ENCODE results near the gene SMCHD1. TPM values are rescaled to one million over a fixed set of nuclear protein-coding genes. Genes with fewer than 3 reads are reported as not detected.

SMCHD1 gene
- total RNA-seq, 4 donors from 2014 or later = 59.8 to 96.5 (median 73.6) TPM

DNA sequence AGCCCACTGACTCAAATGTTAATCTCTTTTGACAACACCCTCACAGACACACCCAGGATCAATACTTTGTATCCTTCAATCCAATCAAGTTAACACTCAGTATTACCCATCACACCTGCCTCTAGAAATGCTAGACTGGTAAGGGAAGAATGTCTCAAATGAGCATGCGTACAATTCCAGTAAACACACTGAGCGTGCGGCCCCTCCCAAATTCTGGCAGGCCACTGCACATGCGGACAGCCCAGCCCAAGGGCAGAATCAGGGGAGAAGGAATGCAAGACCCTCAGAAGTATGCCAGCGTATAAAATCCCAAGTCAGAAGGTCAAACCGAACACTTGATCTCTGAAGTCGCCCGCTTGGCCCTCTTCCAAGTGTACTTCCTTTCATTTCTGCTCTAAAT lies 183.7 kb downstream of the SMCHD1 start:
- H3K36me3 ChIP-seq = no peaks in the 10 kb centered on the region
- WGBS, 2 donors = 49 to 57% methylated on average over 8 of the region's 8 CpGs
- peaks cover 0 to 13% (median 0%) of the 10 kb centered on the region in 4 donors for H3K9me3 ChIP-seq
- no peak overlapping the region for H3K4me3 ChIP-seq
- H3K27me3 ChIP-seq = no peaks in the 10 kb centered on the region
- DNase-seq (ENCODE audit: low spot score in 2 of 2) = no peak
- TF ChIP-seq, protein P1, sequence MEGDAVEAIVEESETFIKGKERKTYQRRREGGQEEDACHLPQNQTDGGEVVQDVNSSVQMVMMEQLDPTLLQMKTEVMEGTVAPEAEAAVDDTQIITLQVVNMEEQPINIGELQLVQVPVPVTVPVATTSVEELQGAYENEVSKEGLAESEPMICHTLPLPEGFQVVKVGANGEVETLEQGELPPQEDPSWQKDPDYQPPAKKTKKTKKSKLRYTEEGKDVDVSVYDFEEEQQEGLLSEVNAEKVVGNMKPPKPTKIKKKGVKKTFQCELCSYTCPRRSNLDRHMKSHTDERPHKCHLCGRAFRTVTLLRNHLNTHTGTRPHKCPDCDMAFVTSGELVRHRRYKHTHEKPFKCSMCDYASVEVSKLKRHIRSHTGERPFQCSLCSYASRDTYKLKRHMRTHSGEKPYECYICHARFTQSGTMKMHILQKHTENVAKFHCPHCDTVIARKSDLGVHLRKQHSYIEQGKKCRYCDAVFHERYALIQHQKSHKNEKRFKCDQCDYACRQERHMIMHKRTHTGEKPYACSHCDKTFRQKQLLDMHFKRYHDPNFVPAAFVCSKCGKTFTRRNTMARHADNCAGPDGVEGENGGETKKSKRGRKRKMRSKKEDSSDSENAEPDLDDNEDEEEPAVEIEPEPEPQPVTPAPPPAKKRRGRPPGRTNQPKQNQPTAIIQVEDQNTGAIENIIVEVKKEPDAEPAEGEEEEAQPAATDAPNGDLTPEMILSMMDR (IDR thresholded peaks at IDR 0.05) = no peak
- no peaks in the 10 kb centered on the region for H3K4me1 ChIP-seq
- no peak overlapping the region for H3K27ac ChIP-seq

DNA sequence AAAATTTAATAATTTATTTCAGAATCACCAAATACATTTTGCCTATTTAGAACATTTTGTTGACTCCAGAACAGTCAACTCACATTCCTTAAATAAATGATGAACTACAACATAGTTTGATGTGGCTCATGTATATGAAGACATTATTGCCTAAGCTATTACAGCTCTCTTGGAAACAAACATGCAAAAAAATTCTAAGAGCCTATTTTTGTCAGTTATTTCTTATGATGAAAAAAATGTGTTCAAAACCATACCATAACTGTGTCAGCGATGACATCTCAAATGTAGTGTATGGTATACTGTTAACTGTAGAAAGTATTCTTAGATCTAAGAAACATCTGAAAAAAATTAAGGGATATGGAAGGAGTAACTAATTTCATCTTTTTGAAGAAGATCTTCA lies 185.0 kb downstream of the SMCHD1 start:
- Histone ChIP-seq H3K36me3 (no peaks in the 10 kb centered on the region), H3K4me3 (no peak overlapping the region), H3K27ac (no peak overlapping the region), H3K27me3 (no peaks in the 10 kb centered on the region), H3K4me1 (no peaks in the 10 kb centered on the region), H3K9me3 (peaks cover 0 to 13% (median 0%) of the 10 kb centered on the region in 4 donors)
- TF ChIP-seq, protein P1 (IDR thresholded peaks at IDR 0.05) = no peak
- DNase-seq (ENCODE audit: low spot score in 2 of 2) = no peak
- WGBS, 2 donors = 93 to 100% methylated on average over 1 of the region's 1 CpG

DNA sequence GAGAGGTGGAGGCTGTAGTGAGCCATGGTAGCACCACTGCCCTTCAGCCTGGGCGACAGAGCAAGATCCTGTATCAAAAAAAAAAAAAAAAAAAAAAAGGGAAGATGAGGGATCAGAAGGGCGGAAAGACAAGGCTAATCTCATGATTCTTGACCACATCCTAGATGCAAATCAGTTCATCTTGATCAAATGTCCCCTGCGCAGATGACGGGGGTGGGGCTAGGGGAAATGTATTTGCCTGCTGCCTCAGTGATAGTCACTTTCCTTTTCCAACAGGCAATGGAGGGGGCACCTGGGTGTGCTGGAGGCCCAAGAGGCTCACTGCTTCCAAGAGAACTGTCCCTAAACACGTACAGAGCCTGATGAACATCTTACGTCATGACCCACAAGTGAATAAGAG lies 187.6 kb downstream of the SMCHD1 start:
- Histone ChIP-seq H3K36me3 (no peaks in the 10 kb centered on the region), H3K27ac (no peak overlapping the region), H3K4me1 (peaks cover 0 to 23% (median 9%) of the 10 kb centered on the region in 4 donors), H3K9me3 (no peaks in the 10 kb centered on the region), H3K27me3 (peaks cover 0 to 15% of the 10 kb centered on the region in 2 donors), H3K4me3 (no peak overlapping the region)
- DNase-seq (ENCODE audit: low spot score in 2 of 2) = peak in 1 of 2 donors; percentile 48
- 81 to 82% methylated on average over 6 of the region's 6 CpGs for WGBS, 2 donors
- TF ChIP-seq EP300 (IDR thresholded peaks at IDR 0.05) (peak in 1 of 2 donors; percentile 41), POLR2A (IDR thresholded peaks at IDR 0.05) (no peak)

DNA sequence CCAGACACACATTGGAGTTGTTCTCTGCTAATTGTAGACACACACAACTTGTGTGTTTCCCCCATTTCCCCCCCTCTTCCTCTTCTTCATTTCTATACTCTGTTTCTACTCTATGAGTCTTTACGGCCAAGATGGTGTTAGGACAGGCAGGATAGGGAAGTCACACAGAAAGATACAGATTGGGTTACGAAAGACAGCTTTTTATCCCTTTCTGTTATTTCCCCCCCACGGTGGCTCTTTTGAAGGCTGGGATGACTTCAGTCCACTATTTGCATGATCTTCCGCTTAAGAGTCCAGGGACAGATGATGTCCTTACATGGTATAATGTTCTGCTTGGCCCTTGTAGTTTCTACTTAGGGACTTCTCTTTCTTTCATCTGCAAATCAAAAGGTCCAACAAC lies 189.6 kb downstream of the SMCHD1 start:
- peak in 1 of 2 donors; percentile 17 for DNase-seq (ENCODE audit: low spot score in 2 of 2)
- Histone ChIP-seq H3K27ac (no peak overlapping the region), H3K4me1 (peaks cover 0 to 38% (median 14%) of the 10 kb centered on the region in 4 donors), H3K9me3 (no peaks in the 10 kb centered on the region), H3K27me3 (peaks cover 0 to 27% of the 10 kb centered on the region in 2 donors), H3K4me3 (no peak overlapping the region), H3K36me3 (no peaks in the 10 kb centered on the region)
- WGBS, 2 donors = 80% methylated on average over 4 of the region's 4 CpGs
- no peak for TF ChIP-seq POLR2A (IDR thresholded peaks at IDR 0.05)
- TF ChIP-seq, protein P1 (IDR thresholded peaks at IDR 0.05) = no peak
- TF ChIP-seq EP300 (IDR thresholded peaks at IDR 0.05) = peak in 1 of 2 donors; percentile 53

DNA sequence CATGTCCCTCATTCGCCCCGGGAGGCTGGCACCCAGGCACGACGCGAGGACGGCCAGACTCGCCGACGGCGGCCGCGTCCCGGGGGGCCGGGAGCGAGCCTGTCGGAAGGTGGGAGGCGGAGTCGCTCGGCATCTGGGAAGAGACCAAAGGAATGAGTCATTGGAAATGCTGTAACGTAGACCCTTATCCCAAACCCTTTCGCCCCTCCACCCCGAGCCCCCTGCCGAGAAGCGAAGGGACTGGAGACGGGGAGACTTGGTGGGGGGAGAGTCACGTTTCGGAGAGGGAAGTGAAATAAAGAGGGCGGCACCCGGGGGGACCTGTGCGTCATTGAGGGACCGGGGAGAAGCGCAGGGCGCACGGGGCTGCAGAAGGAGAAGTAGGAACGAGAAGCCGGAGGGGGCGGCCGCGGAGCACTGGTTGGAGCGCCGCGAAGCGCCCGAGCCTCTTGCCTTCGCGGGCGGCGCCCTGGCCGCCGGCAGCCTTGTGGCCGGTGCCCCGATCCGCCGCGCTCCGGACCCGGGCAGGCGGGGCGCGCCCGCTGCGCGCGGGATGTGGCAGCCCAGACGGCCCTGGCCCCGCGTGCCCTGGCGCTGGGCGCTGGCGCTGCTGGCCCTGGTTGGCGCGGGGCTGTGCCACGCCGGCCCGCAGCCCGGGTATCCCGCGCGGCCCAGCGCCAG lies 191.2 kb downstream of the SMCHD1 start, which contains the start of gene EMILIN2:
Gene EMILIN2, plus strand, starts transcription at position 371 of the 681 bp plus-strand sequence. Its CDS starts 183 bp downstream, at position 554.
- Histone ChIP-seq H3K27me3 (peaks cover 0 to 27% of the 10 kb centered on the region in 2 donors), H3K4me3 (peak within 1 kb of the TSS; percentile 28 to 65 (median 55)), H3K27ac (peak within 1 kb of the TSS; percentile 14 to 85 (median 77)), H3K9me3 (no peaks in the 10 kb centered on the region), H3K36me3 (no peaks in the 10 kb centered on the region), H3K4me1 (peaks cover 0 to 38% (median 14%) of the 10 kb centered on the region in 4 donors)
- 1 to 2% methylated on average over 52 to 53 of the region's 80 CpGs for WGBS, 2 donors
- TF ChIP-seq, protein P1 (IDR thresholded peaks at IDR 0.05) = peak in 1 of 5 experiments; percentile 19
- peak in 1 of 2 donors; percentile 46 for TF ChIP-seq POLR2A (IDR thresholded peaks at IDR 0.05)
- peak; percentile 33 to 65 for TF ChIP-seq EP300 (IDR thresholded peaks at IDR 0.05)
- DNase-seq (ENCODE audit: low spot score in 2 of 2) = peak; percentile 61 to 77

Data from tibial nerve (tissue), 4 donors.